Uterus (tissue), 2 donors: ENCODE data around the gene SLC30A7.
A peak's percentile ranks its signal among the peaks of the same experiment; 100 is the strongest.

Source experiments
- CTCF ChIP-seq, 4 experiments: fragments of 200-600 bp in 2 of 4; fragments of 450-650 bp in 2 of 4; sonication (generic) in 2 of 4; IDR thresholded peaks; one replicate each; pipeline ENCODE4 v1.5.1; 2016 to 2019; ENCODE audit warnings: antibody characterized with exemption in 4 of 4, mild to moderate bottlenecking in 2 of 4, moderate library complexity in 1 of 4
- POLR2A ChIP-seq, 2 donors: fragments of 450-650 bp; IDR thresholded peaks; one replicate each; pipeline ENCODE4 v1.6.1; 2016; ENCODE audit warnings: antibody characterized with exemption in 2 of 2, mild to moderate bottlenecking in 1 of 2, moderate library complexity in 1 of 2

DNA sequence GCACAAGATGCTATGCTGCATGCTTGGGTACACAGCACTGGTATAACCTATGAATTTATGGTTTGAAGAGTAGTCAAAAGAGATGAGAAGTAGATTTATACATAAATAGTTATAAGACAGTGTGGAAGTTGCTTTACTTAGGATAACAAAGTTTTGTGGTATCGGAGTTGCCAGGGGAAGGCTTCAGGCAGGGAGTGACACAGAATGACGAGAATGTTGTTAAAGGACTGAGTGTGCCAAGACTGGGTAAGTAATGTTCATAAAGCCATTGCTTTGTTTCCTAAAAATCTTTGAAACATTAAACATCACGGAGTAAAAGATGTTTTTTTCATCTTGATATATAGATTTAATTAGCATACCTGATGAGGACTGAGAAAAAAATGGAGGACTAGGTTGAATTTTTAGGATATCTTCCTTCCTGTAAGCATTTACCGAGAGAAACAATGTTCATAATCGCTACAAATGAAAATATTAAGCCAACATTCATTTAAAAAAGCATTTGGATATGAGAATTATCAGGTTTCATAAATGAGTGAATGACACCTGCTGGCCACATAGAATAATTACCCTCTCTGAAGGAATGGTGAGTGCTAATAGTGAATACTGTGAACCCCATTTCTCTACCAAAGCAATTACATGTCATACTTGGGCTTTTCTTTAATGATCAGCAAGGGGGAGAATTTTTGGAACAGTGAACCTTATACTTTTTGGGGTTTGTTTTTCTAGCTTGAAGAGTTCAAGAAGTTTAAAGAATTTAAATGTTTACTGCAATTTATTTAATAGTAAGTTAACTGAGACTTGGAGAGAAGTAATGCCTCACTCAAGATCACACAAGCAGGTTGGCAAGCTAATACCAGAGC is 29.6 kb upstream of the SLC30A7 start:
- peak; percentile 34 to 65 (median 44) for TF ChIP-seq CTCF (IDR thresholded peaks at IDR 0.05)
- no peak for TF ChIP-seq POLR2A (IDR thresholded peaks at IDR 0.05)
